CD4-positive, CD25-positive, alpha-beta regulatory T cell (primary cell): Measurements from ENCODE around the gene TTC13. TPM values are rescaled to one million over a fixed set of nuclear protein-coding genes. Genes with fewer than 3 reads are reported as not detected.

ENCODE experiments used
- ATAC-seq, 2 donors: fragments of 150-1000 bp; cut with Tn5 transposase; one replicate each; pipeline ENCODE4 v1.10.0; 2021; ENCODE audit warnings: low read depth in 2 of 2, moderate number of reproducible peaks in 2 of 2, moderate library complexity in 1 of 2
- DNase-seq, 3 donors: peaks; one replicate each; pipeline versions ENCODE4 v3.0.0 to v3.0.0-alpha.2; 2012 to 2022; ENCODE audit warnings: mixed read lengths in 1 of 3
- H3K27ac ChIP-seq: one replicate; pipeline ENCODE4 v1.7.0; 2013; ENCODE audit warnings: mild to moderate bottlenecking, low read length; ENCODE audit not compliant: insufficient read depth, poor library complexity, severe bottlenecking
- H3K27me3 ChIP-seq: one replicate; pipeline ENCODE4 v1.7.0; 2013; ENCODE audit warnings: low read length; ENCODE audit not compliant: control insufficient read depth, insufficient read depth
- H3K36me3 ChIP-seq: one replicate; pipeline ENCODE4 v1.7.0; 2013; ENCODE audit warnings: mild to moderate bottlenecking, low read length, moderate library complexity; ENCODE audit not compliant: control insufficient read depth, insufficient read depth
- H3K4me1 ChIP-seq: 2 replicates; pipeline ENCODE4 v1.7.0; 2013; ENCODE audit warnings: mild to moderate bottlenecking, low read length; ENCODE audit not compliant: insufficient read depth, control insufficient read depth, poor library complexity, severe bottlenecking
- H3K4me3 ChIP-seq: one replicate; pipeline ENCODE4 v1.7.0; 2013; ENCODE audit warnings: low read depth, mild to moderate bottlenecking, low read length, moderate library complexity
- H3K9me3 ChIP-seq, 2 experiments: 1 replicate in 1 of 2; 2 replicates in 1 of 2; pipeline ENCODE4 v1.7.0; 2013; ENCODE audit warnings: low read length in 2 of 2, mild to moderate bottlenecking in 1 of 2, moderate library complexity in 1 of 2; ENCODE audit not compliant: control insufficient read depth in 2 of 2
- H3K27ac Mint-ChIP-seq, 3 donors: one replicate each; pipeline ENCODE4 v1.8.0; 2020 to 2022; ENCODE audit warnings: mild to moderate bottlenecking in 3 of 3, mixed read lengths in 3 of 3, moderate library complexity in 2 of 3
- H3K27me3 Mint-ChIP-seq: one replicate; pipeline ENCODE4 v1.8.0; 2022; ENCODE audit warnings: mild to moderate bottlenecking, mixed read lengths
- H3K36me3 Mint-ChIP-seq: one replicate; pipeline ENCODE4 v1.8.0; 2020; ENCODE audit warnings: mixed read lengths
- H3K4me1 Mint-ChIP-seq, 4 donors: one replicate each; pipeline ENCODE4 v1.8.0; 2020 to 2022; ENCODE audit warnings: mixed read lengths in 4 of 4, mild to moderate bottlenecking in 1 of 4
- H3K4me3 Mint-ChIP-seq, 4 donors: one replicate each; pipeline ENCODE4 v1.8.0; 2020 to 2022; ENCODE audit warnings: mild to moderate bottlenecking in 4 of 4, mixed read lengths in 4 of 4, moderate library complexity in 3 of 4
- H3K9me3 Mint-ChIP-seq, 7 donors: one replicate each; pipeline ENCODE4 v1.8.0; 2020 to 2022; ENCODE audit warnings: mixed read lengths in 7 of 7, mild to moderate bottlenecking in 3 of 7, moderate library complexity in 2 of 7
- polyA plus RNA-seq, 4 donors: library from polyadenylated mRNA; unstranded; fragments of 300-500 nt; fragmentation: Illumina TruSeq; gene quantifications; one replicate each; pipeline ENCODE4 v1.2.3, GENCODE V29; 2021
- total RNA-seq: library from RNA; stranded (reverse); gene quantifications from one replicate; pipeline ENCODE4 v1.2.3, GENCODE V29; 2022

TTC13 gene
- total and polyA plus RNA-seq, 5 donors from 2014 or later: 8.9 to 40.5 (median 11.6) TPM

DNA sequence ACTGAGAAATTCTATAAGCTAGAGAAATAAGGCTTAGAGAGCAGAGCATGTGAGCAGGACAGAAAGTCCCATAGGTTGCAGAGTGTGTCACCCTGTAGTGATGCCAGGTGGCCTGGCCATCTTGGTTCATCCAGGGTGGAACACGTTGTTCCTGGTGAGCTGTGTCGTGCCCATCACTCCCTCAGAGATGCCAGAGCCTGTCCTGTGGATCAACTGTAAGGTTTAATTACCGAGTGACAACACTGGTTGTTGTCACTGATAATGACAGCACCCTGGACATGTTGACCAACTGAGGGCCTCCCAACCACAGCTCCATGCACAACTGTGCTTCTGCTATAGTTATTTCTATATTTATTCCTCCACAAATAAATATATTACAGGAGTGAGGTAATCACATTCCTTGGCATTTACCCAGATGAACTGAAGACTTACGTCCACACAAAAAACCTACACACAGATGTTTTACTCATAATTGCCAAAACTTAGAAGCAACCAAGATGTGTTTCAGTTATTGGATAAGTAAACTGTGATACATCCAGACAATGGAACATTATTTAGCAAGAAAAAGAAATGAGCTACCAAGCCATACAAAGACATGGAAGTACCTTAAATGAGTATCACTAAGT, 116.6 kb downstream of the TTC13 start:
- peaks cover 3% of the 10 kb centered on the region for H3K27me3 ChIP-seq
- H3K4me1 ChIP-seq: peaks cover 3% of the 10 kb centered on the region
- no peaks in the 10 kb centered on the region for H3K36me3 ChIP-seq
- H3K4me1 Mint-ChIP-seq: peaks cover 0 to 26% (median 9%) of the 10 kb centered on the region in 4 donors
- DNase-seq (no peak), ATAC-seq (no peak)
- no peak overlapping the region for H3K27ac ChIP-seq
- H3K9me3 ChIP-seq: no peaks in the 10 kb centered on the region
- no peak overlapping the region for H3K4me3 ChIP-seq
- H3K9me3 Mint-ChIP-seq: no peaks in the 10 kb centered on the region
- H3K4me3 Mint-ChIP-seq: no peak overlapping the region
- H3K27ac Mint-ChIP-seq: no peak overlapping the region
- peaks cover 10% of the 10 kb centered on the region for H3K27me3 Mint-ChIP-seq
- no peaks in the 10 kb centered on the region for H3K36me3 Mint-ChIP-seq

DNA sequence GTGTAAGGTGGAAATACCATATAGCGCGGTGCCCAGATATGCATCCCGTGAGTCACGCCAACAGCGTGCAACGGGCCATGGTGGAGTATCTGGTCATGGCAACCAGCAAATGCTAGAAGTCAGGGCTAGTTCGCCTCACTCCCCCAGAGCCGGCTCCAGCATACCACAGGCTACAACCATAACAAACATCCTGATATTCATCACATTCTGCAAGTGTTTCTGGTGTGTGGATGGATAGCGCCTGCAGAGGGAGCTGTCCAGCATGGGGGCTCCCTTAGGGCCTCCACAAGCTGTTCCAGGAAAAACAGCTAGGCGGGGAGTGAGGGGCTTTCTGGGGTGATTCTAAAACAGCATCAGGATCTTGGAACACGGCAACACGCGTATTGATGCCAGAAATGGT, 117.2 kb downstream of the TTC13 start:
- Mint-ChIP-seq H3K27me3 (peaks cover 4% of the 10 kb centered on the region), H3K4me3 (no peak overlapping the region), H3K36me3 (no peaks in the 10 kb centered on the region), H3K9me3 (no peaks in the 10 kb centered on the region), H3K27ac (no peak overlapping the region), H3K4me1 (peaks cover 0 to 20% (median 4%) of the 10 kb centered on the region in 4 donors)
- no peaks in the 10 kb centered on the region for H3K36me3 ChIP-seq
- ATAC-seq: no peak
- H3K4me3 ChIP-seq: no peak overlapping the region
- H3K27me3 ChIP-seq: no peaks in the 10 kb centered on the region
- H3K27ac ChIP-seq: no peak overlapping the region
- no peak for DNase-seq
- peaks cover 3% of the 10 kb centered on the region for H3K4me1 ChIP-seq
- H3K9me3 ChIP-seq: no peaks in the 10 kb centered on the region

DNA sequence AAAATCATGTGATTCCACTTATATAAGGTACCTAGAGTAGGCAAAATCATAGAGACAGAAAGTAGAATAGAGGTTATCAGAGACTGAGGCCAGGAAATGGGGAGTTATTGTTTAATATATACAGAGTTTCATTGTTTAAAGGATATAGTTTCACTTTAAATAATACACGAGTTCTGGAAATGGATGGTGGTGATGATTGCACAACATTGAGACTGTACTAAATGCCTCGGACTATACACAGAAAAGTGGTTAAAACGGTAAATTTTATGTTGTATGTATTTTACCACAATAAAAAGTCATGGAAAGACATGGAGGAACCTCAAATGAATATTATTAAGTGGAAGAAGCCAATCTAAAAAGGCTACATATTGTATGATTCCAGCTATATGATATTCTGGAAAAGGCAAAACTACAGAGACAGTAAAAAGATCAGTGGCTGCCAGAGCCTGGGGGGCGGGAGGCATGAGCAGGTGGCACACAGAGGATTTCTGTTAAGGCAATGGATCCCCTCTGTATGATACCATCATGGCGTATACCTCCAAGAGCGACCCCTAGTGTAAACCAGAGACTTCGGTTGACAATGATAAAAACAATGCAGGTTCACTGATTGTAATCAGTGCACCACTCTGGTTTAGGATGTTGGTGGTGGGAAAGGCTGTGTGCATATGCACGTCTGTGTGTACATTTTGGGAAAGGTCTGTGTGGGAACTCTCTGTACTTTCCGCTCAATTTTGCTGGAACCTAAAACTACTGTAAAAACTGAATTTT, 117.9 kb downstream of the TTC13 start:
- Mint-ChIP-seq H3K36me3 (no peaks in the 10 kb centered on the region), H3K9me3 (no peaks in the 10 kb centered on the region), H3K27me3 (no peaks in the 10 kb centered on the region), H3K4me3 (peak overlapping the region in 1 of 4 donors; percentile 67), H3K4me1 (peaks cover 0 to 16% (median 4%) of the 10 kb centered on the region in 4 donors), H3K27ac (no peak overlapping the region)
- Histone ChIP-seq H3K4me3 (no peak overlapping the region), H3K27ac (no peak overlapping the region), H3K36me3 (no peaks in the 10 kb centered on the region), H3K9me3 (no peaks in the 10 kb centered on the region), H3K27me3 (no peaks in the 10 kb centered on the region), H3K4me1 (peaks cover 3% of the 10 kb centered on the region)
- ATAC-seq: no peak
- DNase-seq: no peak

DNA sequence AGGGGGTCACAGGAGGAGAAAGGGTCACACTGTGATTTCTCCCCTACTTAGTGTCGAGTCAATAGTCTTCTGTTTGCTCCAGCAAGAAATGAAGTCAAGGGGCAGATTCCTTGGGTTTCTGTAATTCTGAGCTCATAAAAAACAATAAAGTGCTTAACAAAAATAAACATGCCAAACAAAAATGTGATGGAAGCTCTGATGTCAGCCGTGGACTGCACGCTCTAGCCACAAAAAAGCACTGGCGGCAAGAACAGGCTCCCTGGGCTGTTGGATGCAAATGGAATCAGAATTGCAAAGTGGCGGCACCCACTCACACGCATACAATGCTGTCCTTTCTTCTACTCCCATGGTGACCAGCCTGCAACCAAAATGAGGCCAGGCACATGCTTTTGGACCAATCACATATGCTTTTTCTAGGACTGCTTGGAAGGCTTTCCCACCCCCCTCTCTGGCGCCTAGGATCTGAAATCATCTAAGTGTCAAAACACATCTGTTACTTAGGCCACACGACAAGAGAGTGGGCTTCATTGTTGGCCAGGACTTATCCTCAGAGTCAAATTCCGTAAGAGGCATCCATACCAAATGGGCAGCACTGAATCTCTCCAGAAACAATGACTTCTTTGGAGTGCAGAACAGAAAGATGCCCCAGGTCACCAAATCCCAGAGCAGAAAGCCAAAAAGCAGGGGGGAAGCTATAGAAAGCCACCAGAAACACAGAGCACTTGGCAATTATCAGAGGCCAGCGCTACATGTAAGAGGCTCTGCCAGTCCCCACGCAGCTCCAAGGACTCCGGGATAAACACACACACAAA, 119.5 kb downstream of the TTC13 start:
- H3K4me3 Mint-ChIP-seq: no peak overlapping the region
- no peaks in the 10 kb centered on the region for H3K27me3 Mint-ChIP-seq
- Histone ChIP-seq H3K36me3 (no peaks in the 10 kb centered on the region), H3K4me1 (peaks cover 3% of the 10 kb centered on the region), H3K9me3 (no peaks in the 10 kb centered on the region), H3K27ac (no peak overlapping the region), H3K27me3 (no peaks in the 10 kb centered on the region), H3K4me3 (no peak overlapping the region)
- peaks cover 4% of the 10 kb centered on the region for H3K36me3 Mint-ChIP-seq
- H3K9me3 Mint-ChIP-seq: no peaks in the 10 kb centered on the region
- DNase-seq: no peak
- no peak for ATAC-seq
- H3K4me1 Mint-ChIP-seq: peaks cover 0 to 14% (median 4%) of the 10 kb centered on the region in 4 donors
- H3K27ac Mint-ChIP-seq: no peak overlapping the region

DNA sequence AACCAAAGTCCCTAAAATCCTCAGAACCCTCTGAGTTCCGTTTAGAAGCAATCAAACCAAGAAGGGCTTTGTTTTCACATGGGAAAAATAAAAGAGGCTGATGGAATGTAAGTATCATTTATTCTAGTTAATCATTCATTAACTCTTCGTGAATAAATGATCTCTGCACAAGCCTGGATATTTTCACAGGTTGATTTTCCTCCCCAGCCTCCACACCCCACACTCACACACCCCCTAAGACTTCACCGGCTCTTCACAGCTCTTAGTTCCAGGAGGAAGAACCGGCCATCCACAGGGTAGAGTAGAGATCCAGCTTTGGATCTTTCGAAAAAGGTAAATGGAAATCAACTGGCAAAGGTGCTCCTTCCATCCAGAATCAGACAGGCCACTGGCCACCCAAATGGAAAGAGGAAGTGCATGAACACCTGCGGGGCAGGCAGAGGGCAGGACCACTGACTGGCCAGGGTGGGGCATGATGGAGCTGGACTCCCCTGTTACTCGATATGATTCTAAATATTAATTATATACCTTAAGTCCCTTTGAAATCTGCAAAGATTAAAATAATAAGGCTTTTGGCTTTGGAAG, 120.3 kb downstream of the TTC13 start:
- DNase-seq (no peak), ATAC-seq (no peak)
- H3K27me3 Mint-ChIP-seq: no peaks in the 10 kb centered on the region
- no peaks in the 10 kb centered on the region for H3K36me3 ChIP-seq
- no peak overlapping the region for H3K27ac ChIP-seq
- peaks cover 3% of the 10 kb centered on the region for H3K4me1 ChIP-seq
- H3K9me3 Mint-ChIP-seq: no peaks in the 10 kb centered on the region
- no peak overlapping the region for H3K27ac Mint-ChIP-seq
- no peak overlapping the region for H3K4me3 Mint-ChIP-seq
- H3K9me3 ChIP-seq: no peaks in the 10 kb centered on the region
- H3K4me1 Mint-ChIP-seq: peaks cover 0 to 11% (median 3%) of the 10 kb centered on the region in 4 donors
- H3K4me3 ChIP-seq: no peak overlapping the region
- peaks cover 7% of the 10 kb centered on the region for H3K36me3 Mint-ChIP-seq
- H3K27me3 ChIP-seq: no peaks in the 10 kb centered on the region

DNA sequence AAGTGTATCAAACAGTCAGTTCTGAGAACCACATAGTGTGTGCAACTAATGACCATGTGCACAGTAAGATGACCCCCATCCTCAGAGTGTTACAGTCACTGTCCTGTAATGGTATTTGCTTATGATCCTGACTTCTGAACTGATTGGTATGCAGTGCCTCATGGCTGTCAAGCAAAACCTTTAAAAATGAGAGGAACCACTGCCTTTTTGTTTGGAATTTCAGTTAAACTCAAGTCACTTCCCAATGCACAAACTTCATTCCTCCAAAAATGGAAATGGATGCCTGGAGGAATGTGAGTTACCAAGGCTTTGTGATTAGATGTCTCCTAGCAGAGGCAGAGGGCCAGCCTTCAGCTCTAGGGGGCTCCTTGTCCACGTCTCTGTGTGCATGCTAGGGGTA, 120.8 kb downstream of the TTC13 start:
- Mint-ChIP-seq H3K27ac (no peak overlapping the region), H3K9me3 (no peaks in the 10 kb centered on the region), H3K36me3 (peaks cover 10% of the 10 kb centered on the region), H3K27me3 (no peaks in the 10 kb centered on the region), H3K4me3 (no peak overlapping the region), H3K4me1 (peaks cover 0 to 6% (median 2%) of the 10 kb centered on the region in 4 donors)
- no peaks in the 10 kb centered on the region for H3K9me3 ChIP-seq
- no peaks in the 10 kb centered on the region for H3K27me3 ChIP-seq
- no peaks in the 10 kb centered on the region for H3K4me1 ChIP-seq
- no peak for DNase-seq
- H3K27ac ChIP-seq: no peak overlapping the region
- ATAC-seq: no peak
- H3K36me3 ChIP-seq: no peaks in the 10 kb centered on the region
- H3K4me3 ChIP-seq: no peak overlapping the region

DNA sequence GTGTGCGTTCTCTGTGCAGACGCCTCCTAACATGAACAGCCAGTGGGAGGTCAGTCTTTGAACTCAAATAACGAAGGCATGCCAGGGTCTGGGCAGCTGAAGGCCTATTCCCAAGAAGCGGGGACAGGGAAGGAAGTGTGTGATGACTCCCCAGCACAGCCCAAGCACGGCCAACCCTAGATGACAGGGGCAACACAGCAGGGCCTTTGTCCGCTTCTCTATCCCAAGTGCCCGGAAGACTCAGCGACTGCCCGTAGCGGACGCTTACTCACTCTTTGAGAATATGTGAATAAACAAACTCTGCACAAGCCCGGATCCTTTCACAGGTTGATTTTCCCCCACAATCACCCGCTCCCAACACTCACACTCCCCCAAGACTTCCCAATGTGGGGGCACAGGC, 121.6 kb downstream of the TTC13 start:
- ATAC-seq: no peak
- Histone ChIP-seq H3K4me3 (no peak overlapping the region), H3K27me3 (no peaks in the 10 kb centered on the region), H3K36me3 (no peaks in the 10 kb centered on the region), H3K27ac (no peak overlapping the region), H3K4me1 (no peaks in the 10 kb centered on the region), H3K9me3 (no peaks in the 10 kb centered on the region)
- Mint-ChIP-seq H3K4me1 (no peaks in the 10 kb centered on the region), H3K36me3 (peaks cover 15% of the 10 kb centered on the region), H3K4me3 (no peak overlapping the region), H3K27ac (no peak overlapping the region), H3K27me3 (no peaks in the 10 kb centered on the region), H3K9me3 (peaks cover 0 to under 1% (median 0%) of the 10 kb centered on the region in 7 donors)
- no peak for DNase-seq
